Measurements from ENCODE around the gene B4GALNT4.

GRCh38 chr11:387193-387793, 18.0 kb downstream of the B4GALNT4 start:
- TF ChIP-seq CTCF (IDR thresholded peaks at IDR 0.05) (no peak), EZH2 (IDR thresholded peaks at IDR 0.05) (no peak), EZH2phosphoT487 (IDR thresholded peaks at IDR 0.05) (no peak)

All from neural progenitor cell (in vitro differentiated cells).